Kidney (tissue), 14 donors: Measurements from ENCODE around the gene BBS1. TPM values are rescaled to one million over a fixed set of nuclear protein-coding genes. Genes with fewer than 3 reads are reported as not detected.
"Not testable (repeated sequence)": the region's sequence is repeated elsewhere in the genome, so short reads cannot be mapped to it uniquely, and the experiment has no call there.

Experiments used
- DNase-seq, 5 donors: peaks; one replicate each; pipeline ENCODE4 v3.0.0-alpha.2; 2013 to 2020
- FAIRE-seq: peaks from 2 replicates; lab custom pipeline; 2012; peaks lifted over from hg19 to GRCh38; lab: Jason Lieb, UNC
- H3K27ac ChIP-seq, 2 donors: one replicate each; pipeline ENCODE4 v1.7.0; 2013; ENCODE audit warnings: low read depth in 2 of 2, low read length in 2 of 2, inconsistent platforms in 1 of 2
- H3K27me3 ChIP-seq: one replicate; pipeline ENCODE4 v1.7.1; 2013; ENCODE audit warnings: low read length, inconsistent platforms; ENCODE audit not compliant: control insufficient read depth, insufficient read depth
- H3K36me3 ChIP-seq, 3 donors: one replicate each; pipeline versions ENCODE4 v1.7.0 to v1.7.1; 2013; ENCODE audit warnings: low read length in 3 of 3, control low read depth in 1 of 3, inconsistent platforms in 1 of 3; ENCODE audit not compliant: insufficient read depth in 3 of 3, control insufficient read depth in 2 of 3
- H3K4me1 ChIP-seq, 3 donors: one replicate each; pipeline versions ENCODE4 v1.7.0 to v1.7.1; 2013; ENCODE audit warnings: low read length in 3 of 3, inconsistent platforms in 1 of 3, low read depth in 1 of 3; ENCODE audit not compliant: control insufficient read depth in 2 of 3, insufficient read depth in 2 of 3
- H3K4me3 ChIP-seq, 3 donors: one replicate each; pipeline versions ENCODE4 v1.7.0 to v1.8.1; 2013; ENCODE audit warnings: low read length in 3 of 3, control low read depth in 1 of 3, inconsistent platforms in 1 of 3
- H3K9ac ChIP-seq, 3 donors: one replicate each; pipeline versions ENCODE4 v1.7.0 to v1.7.1; 2013; ENCODE audit warnings: low read length in 3 of 3, control low read depth in 1 of 3, inconsistent platforms in 1 of 3
- H3K9me3 ChIP-seq, 3 donors: one replicate each; pipeline versions ENCODE4 v1.7.0 to v1.7.1; 2013; ENCODE audit warnings: low read length in 3 of 3, control low read depth in 1 of 3, inconsistent platforms in 1 of 3; ENCODE audit not compliant: control insufficient read depth in 2 of 3, insufficient read depth in 1 of 3
- intact Hi-C: fragments of 100-400 bp; cut with DNase I; formaldehyde crosslinking; loops from one replicate; pipeline ENCODE4 v1.11.1; 2022
- polyA plus RNA-seq: library from polyadenylated mRNA; stranded (reverse); fragments of 350-450 nt; fragmentation: Illumina TruSeq; extraction: RNeasy Lipid Tissue Mini Kit (QIAGEN cat#74804); gene quantifications from one replicate; pipeline ENCODE4 v1.2.3, GENCODE V29; 2014; ENCODE audit warnings: low read depth, low replicate concordance; ENCODE audit not compliant: insufficient read depth
- total RNA-seq: library from RNA; stranded (reverse); fragmentation: NEBNext Ultra II Directional; extraction: Animal tissue kit (Norgen Biotek cat#: 25700); gene quantifications from one replicate; pipeline ENCODE4 v1.2.1, GENCODE V29; 2021
- TF ChIP-seq, protein P1 (sequence below): IDR thresholded peaks from 3 replicates; pipeline ENCODE4 v1.5.1; 2012; ENCODE audit warnings: mild to moderate bottlenecking, moderate library complexity, borderline replicate concordance; ENCODE audit not compliant: insufficient read depth; ENCODE audit errors: extremely low read depth
- donor health status: control.
- donor health status: control.
- donor health status: control.
- donor health status: control.
- donor health status: control.
- donor health status: DM: yes; HTN: yes; CAD: no.
- donor health status: Normal renal cell carcinoma (clear cell type).

Gene BBS1
- total and polyA plus RNA-seq, 2 donors from 2014 or later: 30.1 to 85.4 TPM

- TF ChIP-seq, protein P1, sequence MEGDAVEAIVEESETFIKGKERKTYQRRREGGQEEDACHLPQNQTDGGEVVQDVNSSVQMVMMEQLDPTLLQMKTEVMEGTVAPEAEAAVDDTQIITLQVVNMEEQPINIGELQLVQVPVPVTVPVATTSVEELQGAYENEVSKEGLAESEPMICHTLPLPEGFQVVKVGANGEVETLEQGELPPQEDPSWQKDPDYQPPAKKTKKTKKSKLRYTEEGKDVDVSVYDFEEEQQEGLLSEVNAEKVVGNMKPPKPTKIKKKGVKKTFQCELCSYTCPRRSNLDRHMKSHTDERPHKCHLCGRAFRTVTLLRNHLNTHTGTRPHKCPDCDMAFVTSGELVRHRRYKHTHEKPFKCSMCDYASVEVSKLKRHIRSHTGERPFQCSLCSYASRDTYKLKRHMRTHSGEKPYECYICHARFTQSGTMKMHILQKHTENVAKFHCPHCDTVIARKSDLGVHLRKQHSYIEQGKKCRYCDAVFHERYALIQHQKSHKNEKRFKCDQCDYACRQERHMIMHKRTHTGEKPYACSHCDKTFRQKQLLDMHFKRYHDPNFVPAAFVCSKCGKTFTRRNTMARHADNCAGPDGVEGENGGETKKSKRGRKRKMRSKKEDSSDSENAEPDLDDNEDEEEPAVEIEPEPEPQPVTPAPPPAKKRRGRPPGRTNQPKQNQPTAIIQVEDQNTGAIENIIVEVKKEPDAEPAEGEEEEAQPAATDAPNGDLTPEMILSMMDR: no peak
- H3K36me3 ChIP-seq: peaks cover 0 to 5% (median 2%) of the 10 kb centered on the region in 3 donors
- H3K9ac ChIP-seq: no peak overlapping the region
- no peak for FAIRE-seq
- no peaks in the 10 kb centered on the region for H3K9me3 ChIP-seq
- intact Hi-C loops: no loop called here
- H3K27me3 ChIP-seq: no peaks in the 10 kb centered on the region
- no peak for DNase-seq
- H3K4me3 ChIP-seq: no peak overlapping the region
- H3K4me1 ChIP-seq: peaks cover 0 to 4% (median 0%) of the 10 kb centered on the region in 3 donors
- H3K27ac ChIP-seq: no peak overlapping the region
Measured at GRCh38 chr11:66539170-66539869, 28.9 kb downstream of the BBS1 start.

DNA sequence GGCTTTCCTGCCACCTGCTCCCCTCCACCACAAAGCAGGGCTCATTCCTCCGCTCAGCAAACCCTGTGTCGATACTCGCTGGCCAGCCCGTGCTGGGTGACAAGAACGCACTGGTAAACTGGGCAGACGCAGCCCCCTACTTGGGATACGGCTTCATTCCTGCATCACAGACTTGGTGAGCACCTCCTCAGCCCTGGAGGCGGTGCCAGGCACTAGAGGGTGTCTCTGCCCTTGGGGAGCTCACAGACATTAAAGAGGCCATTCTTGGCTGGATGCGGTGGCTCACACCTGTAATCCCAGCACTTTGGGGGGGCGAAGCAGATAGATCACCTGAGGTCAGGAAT is 29.4 kb downstream of the BBS1 start:
- TF ChIP-seq, protein P1: no peak

DNA sequence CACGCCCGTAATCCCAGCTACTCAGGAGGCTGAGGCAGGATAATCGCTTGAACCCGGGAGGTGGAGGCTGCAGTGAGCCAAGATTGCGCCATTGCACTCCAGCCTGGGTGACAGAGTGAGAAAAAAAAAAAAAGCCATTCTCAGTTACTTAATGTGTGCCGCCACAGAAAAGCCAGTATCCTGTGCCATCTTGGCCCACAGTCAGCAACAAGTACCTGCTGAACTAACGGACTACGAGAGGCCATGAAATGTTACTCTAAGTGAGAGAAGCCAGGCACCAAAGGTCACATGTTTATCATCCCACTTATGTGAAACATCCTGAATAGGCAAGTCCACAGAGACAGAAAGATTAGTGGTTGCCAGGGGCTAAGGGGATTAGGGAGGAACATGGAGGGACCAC is 30.2 kb downstream of the BBS1 start:
- H3K9me3 ChIP-seq, H3K36me3 ChIP-seq, FAIRE-seq, H3K4me1 ChIP-seq, intact Hi-C loops, H3K27ac ChIP-seq, H3K9ac ChIP-seq, DNase-seq, H3K27me3 ChIP-seq, H3K4me3 ChIP-seq: not testable (repeated sequence)

More for the DNA sequence above, 29.4 kb downstream of the BBS1 start:
- Histone ChIP-seq H3K27ac (no peak overlapping the region), H3K9me3 (no peaks in the 10 kb centered on the region), H3K4me3 (no peak overlapping the region), H3K27me3 (no peaks in the 10 kb centered on the region), H3K9ac (no peak overlapping the region), H3K36me3 (peaks cover 0 to 5% (median 2%) of the 10 kb centered on the region in 3 donors), H3K4me1 (peaks cover 0 to 4% (median 0%) of the 10 kb centered on the region in 3 donors)
- intact Hi-C loops: no loop called here
- no peak for DNase-seq
- no peak for FAIRE-seq

DNA sequence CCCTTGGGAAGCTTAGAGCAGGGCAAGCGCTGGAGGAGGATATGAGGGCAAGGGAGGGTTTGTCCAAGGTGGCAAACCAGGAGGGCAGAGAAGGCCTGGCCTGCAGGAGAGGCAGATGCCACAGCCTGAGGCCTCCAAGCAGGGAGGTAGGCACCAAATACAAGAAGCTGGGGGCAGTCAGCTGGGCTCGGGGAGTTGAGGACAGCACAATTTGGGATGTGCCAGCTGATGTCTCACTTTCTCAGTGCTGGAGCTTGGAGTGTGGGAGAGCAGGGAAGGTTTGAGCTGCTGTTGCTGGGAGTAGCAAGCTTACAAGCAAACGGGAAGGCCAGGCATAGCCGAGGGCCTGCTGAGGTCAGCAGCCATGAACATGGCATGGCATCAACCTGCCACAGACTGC is 31.5 kb downstream of the BBS1 start:
- peaks cover 0 to 2% (median 0%) of the 10 kb centered on the region in 3 donors for H3K36me3 ChIP-seq

More for the DNA sequence above, 31.5 kb downstream of the BBS1 start:
- FAIRE-seq (no peak), DNase-seq (no peak)
- TF ChIP-seq, protein P1: no peak
- Histone ChIP-seq H3K27ac (no peak overlapping the region), H3K4me3 (no peak overlapping the region), H3K9me3 (no peaks in the 10 kb centered on the region), H3K4me1 (peaks cover 0 to 9% (median 4%) of the 10 kb centered on the region in 3 donors), H3K9ac (no peak overlapping the region), H3K27me3 (no peaks in the 10 kb centered on the region)
- intact Hi-C loops: no loop called here
